M059J (cell line): Measurements from ENCODE around the gene COMMD7. TPM values are rescaled to one million over a fixed set of nuclear protein-coding genes. Genes with fewer than 3 reads are reported as not detected.

ENCODE experiments used
- total RNA-seq: library from RNA; depleted of rRNA; stranded (reverse); fragments of >200 nt; shearing (Covaris generic); gene quantifications from 2 replicates; pipeline ENCODE4 v1.2.3, GENCODE V29; 2014; rRNA removed

Gene COMMD7
- total RNA-seq, 1 experiment from 2014 or later = 61.1 TPM

Other genes with a start within 250 kb of the COMMD7 start
- gene NOL4L, start 158.1 kb downstream of the COMMD7 start, total RNA-seq = 10.3 and 14.2 TPM in 2 replicates
- not detected in 2 replicates for gene C20orf203, start 69.5 kb downstream of the COMMD7 start, total RNA-seq
- gene DNMT3B, start 18.9 kb upstream of the COMMD7 start, total RNA-seq = 2.8 and 7.1 TPM in 2 replicates
- gene MAPRE1, start 76.5 kb upstream of the COMMD7 start, total RNA-seq = 216 and 278 TPM in 2 replicates
- gene EFCAB8, start 115.5 kb upstream of the COMMD7 start, total RNA-seq = not detected in 2 replicates